GM13976 (cell line): ENCODE measurements around the gene MAPK8IP2.

Source experiments
- DNase-seq: peaks from one replicate; pipeline ENCODE4 v3.0.0; 2012; ENCODE audit warnings: low spot score
- CTCF ChIP-seq: IDR thresholded peaks from 2 replicates; pipeline ENCODE4 v1.5.1; 2012; ENCODE audit warnings: borderline replicate concordance, mild to moderate bottlenecking; ENCODE audit not compliant: insufficient read depth; ENCODE audit errors: extremely low read depth, missing control alignments, control extremely low read depth
- in situ Hi-C: fragments of 300-500 bp; cut with MboI; formaldehyde crosslinking; loops from one replicate; pipeline ENCODE4 v1.12.0; 2022; ENCODE audit warnings: low sequenced_read_pairs, mixed read lengths, inconsistent platforms; ENCODE audit not compliant: unreplicated experiment

The MAPK8IP2 gene

GRCh38 chr22:50608996-50609395 lies 8.4 kb downstream of the MAPK8IP2 start:
- in situ Hi-C loops = no loop called here
- TF ChIP-seq CTCF = no peak
- peak; percentile 25 for DNase-seq

- TF ChIP-seq CTCF = no peak
- DNase-seq = no peak
- in situ Hi-C loops = no loop called here
These were observed 9.0 kb downstream of the MAPK8IP2 start for GRCh38 chr22:50609599-50609998.

GRCh38 chr22:50610041-50610451 lies 9.5 kb downstream of the MAPK8IP2 start:
- in situ Hi-C loops = no loop called here
- no peak for DNase-seq
- no peak for TF ChIP-seq CTCF

- no peak for TF ChIP-seq CTCF
- in situ Hi-C loops = no loop called here
- peak; percentile 21 for DNase-seq
These were observed 10.0 kb downstream of the MAPK8IP2 start for GRCh38 chr22:50610581-50610980.

GRCh38 chr22:50611341-50612060 lies 10.9 kb downstream of the MAPK8IP2 start:
- in situ Hi-C loops = no loop called here
- TF ChIP-seq CTCF = no peak
- no peak for DNase-seq

- DNase-seq = no peak
- in situ Hi-C loops = no loop called here
- TF ChIP-seq CTCF = no peak
These were observed 11.6 kb downstream of the MAPK8IP2 start for GRCh38 chr22:50612168-50612527.
